GM19240 (cell line): ENCODE results near the gene HEBP2.
"Not testable (repeated sequence)": the region's sequence is repeated elsewhere in the genome, so short reads cannot be mapped to it uniquely, and the experiment has no call there.

Source experiments
- DNase-seq: peaks from one replicate; pipeline ENCODE4 v3.0.0; 2011; ENCODE audit warnings: low spot score; ENCODE audit not compliant: insufficient read length

Gene HEBP2

DNA sequence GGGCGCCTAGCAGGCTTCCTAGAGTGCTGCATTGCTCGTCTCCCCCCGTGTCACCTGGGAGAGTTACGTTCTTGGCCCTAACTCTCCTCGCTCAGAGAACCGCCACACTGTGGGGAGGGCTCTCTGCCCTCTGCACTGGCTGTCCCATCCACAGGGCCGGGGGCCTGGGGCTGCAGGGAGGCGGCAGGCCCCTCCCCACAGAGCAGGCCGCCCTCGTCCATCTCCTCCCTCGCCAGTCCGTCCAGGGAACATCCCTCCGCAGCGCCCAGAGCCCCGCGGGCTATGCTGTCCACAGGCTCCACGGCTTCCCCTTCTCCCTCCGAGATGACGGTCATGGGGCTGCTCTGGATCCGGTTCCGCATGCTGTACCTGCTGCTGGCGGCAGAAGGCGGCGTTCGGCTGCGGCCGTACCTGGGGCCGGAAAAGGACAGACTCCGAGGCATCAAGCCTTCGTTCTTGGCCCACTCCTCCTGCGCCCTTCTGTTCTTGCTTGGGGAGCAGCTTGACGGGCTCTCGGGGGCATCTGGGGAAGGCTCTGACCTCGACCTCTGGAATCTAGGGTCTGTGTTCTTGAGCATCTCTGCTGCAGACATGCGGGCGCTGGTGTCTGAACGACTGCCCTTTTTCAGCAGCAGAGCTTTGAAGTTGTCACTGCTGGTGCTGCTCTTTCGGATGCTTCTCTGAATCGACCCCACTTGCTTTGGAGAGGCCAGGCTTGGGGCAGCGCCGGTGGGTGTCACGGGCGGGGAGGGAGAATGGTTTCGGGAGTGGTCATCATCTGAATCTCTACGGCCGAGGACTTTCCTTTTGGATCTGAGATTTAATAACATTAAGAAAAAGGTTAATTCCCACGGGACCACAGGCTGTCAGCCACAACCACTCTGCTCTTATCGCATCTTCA is 20.2 kb downstream of the HEBP2 start:
- DNase-seq: no peak

DNA sequence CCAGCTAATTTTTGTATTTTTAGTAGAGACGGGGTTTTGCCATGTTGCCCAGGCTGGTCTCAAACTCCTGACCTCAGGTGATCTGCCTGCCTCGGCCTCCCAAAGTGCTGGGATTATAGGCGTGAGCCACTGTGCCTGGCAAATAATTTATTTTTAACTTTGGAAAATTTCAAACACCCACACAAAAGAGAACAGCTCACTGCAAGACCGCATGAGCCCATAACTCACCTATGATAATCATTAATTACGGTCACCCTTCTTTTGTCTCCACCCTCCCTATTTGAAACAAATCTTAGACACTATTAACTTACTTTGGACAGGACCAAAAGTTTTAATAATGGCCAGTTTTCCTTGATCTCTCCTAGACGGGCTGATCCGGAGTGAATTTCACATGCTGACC is 21.2 kb downstream of the HEBP2 start:
- not testable (repeated sequence) for DNase-seq

DNA sequence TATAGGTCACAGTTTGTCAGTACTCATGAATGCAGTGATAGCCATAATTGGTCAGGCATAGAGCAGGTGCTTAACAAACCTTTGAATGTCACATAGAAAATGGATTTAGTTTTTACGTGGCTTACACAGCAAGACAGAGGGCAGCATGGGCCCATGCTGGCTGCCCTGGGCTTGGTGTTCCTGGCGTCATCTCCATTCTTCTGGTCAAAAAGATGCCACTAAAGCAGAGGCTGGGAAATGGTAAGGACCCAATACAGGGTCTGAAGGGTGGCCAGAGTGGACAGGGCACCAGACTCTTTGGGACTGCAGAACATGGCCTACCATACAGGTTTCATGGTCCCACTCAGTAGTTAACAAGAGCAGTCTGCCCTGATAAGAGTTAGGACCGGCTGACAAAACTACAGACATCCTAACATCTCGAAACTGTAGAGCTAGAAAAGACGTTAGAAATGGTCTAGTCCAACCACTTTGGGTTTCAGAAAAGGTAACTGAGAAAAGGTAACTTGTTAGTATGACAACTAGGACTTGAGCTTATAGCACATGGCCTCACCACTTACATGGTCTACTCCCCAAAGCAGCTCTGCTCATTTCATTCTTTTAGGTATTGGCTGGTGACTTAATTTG is 22.6 kb downstream of the HEBP2 start:
- no peak for DNase-seq

DNA sequence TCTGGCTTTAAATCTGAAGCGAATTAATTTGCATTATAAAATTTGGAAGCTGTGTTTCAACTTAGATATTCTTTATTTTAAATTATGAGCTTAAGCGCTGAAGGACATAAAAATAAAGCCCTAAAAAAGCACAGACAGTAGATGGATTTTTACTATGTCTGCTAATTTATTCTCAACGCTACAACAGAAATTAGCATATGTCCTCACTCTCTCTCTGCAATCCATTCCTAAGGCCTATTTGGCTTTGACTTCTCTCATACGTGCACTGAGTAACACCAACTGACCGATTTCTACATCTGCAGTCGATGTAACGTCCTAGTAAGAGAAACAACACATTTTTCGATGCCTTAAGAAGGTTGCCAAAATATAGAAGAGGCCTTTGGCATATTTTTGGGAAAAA is 23.7 kb downstream of the HEBP2 start:
- no peak for DNase-seq

DNA sequence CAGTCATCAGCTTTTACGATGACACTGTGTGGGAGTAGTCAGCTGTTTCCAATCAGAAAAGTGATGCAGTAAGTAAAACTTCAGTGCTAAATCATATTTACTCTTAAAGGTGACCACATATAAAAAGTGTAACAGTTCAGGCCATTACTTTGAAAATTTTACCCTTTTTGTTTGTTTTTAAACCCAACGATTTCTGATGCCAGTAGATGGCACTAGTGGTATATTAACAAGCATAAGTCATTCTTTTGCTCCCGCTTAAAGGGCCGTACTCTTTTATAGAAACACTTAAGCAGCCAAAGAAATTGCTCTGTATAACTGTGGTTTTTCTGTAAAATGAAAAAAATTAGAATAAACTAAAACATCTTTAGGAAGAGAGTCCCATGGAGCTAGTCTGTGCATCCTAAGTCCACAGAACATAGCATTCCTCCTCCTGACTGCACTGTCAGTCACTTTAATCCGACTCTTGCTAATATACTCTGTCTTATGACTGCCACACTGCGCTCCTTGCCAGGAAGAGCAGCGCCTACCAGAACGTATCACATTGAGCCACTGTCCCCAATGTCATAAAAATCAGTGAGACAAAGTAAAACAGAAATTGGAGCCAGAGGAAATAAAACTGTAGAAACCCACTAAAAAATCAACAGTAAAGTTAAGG is 25.0 kb downstream of the HEBP2 start:
- DNase-seq: no peak

DNA sequence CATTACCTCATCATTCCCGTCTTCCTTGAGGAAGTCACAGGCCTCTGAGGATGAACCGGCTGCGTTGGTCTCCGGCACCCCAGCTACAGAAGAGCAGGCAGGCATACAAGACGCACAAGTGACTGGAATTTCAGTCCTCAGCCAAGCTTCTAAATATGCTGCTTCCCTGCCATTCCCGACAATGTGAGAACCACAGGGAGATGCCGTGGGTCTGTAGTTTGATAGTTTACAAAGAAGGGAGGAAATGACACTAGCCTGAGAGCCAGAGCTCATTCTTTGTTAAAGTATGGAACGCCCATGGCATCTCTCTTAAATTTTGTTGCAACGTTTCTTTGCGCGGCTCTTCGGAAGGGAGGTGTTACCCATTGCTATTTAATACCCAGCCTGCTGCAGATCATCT is 25.7 kb downstream of the HEBP2 start:
- no peak for DNase-seq

DNA sequence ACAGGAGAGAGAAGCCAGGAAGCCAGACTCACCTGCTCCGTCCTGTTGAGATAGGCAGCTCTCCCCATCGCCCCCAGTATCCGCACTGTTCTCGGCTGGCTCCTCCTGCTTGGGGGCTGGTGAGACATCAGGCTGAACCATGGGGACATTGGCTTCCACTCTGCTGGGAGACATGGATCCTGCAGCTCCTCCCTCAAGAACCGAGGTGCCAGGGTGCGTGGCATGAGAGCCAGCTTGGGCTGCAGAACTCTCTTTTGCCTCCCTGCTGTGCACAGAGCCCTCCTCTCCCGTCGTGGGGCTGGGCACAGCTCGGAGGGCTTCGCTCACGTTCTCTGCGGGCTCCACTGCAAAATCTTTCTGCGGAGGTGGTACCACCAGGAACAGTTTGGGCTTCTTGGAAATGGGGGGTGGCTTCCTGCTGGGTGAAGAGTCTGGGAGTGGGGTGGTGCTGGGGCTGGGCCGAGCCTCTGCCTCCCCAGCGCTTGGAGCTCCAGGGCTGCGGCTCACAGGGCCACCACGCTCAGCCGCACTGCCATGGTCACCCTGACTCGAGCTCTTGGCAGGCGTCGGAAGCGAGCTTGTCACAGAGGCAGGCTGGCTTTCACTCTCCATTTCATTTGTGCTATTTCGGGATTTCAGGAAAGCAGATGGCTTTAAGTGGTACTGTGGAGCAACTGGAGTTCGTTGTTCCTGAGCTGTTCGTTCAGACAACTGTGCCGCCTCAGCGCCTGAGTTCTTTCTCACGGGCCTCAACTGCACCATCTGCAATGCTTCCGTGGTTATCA is 26.5 kb downstream of the HEBP2 start:
- no peak for DNase-seq

DNA sequence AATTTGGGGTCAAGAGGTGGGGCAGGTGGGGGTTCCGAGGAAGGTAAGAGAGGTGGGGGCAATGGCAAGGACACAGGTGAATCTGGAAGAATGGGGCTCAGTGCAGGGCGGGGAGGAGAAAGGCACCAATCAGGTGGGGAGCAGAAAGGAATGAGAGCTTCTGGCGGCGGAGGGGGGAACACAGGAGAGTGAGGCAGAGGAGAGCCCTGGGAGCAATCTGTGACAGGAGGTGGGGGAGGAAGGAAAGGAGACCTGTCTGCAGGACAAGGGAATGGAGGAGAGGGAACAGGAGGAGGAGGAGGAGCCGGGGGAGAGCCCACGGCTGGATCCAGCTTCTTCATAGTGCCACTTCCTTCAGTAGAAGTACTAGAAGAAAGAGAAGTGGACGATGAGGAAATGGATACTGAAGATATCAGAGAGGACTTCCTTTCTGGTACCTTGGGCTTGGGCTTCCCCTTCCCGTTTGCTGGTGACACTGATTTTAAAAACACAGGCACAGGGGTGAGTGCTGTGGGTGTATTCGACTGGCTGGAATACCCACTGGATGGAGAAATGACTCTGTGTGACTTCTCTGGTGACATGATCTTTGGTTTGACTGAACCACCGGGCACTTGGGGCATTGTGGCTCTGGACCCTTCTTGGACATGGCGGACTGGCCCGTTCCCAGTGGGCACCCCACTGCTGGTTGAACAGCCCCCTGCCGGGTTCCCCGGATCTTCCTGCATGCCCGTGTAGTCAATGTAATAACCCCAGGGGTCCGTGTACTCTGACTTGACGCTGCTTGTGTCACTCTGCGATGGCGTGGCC is 27.4 kb downstream of the HEBP2 start:
- DNase-seq: no peak

DNA sequence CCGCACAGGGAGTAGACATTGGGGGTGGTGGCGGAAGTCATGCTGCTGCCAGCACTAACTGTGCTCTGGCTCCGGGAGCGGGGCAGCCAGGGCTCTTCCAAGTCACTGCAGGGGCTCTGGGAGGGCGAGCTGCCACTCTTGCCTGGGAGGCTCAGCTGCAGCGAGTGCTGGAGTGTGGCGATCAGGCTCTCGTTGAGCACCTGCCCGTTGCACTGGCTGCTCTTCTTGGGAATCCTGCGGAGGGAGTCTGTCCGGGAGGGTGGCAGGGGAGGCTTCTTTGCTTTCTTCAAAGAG is 28.0 kb downstream of the HEBP2 start:
- DNase-seq: no peak

DNA sequence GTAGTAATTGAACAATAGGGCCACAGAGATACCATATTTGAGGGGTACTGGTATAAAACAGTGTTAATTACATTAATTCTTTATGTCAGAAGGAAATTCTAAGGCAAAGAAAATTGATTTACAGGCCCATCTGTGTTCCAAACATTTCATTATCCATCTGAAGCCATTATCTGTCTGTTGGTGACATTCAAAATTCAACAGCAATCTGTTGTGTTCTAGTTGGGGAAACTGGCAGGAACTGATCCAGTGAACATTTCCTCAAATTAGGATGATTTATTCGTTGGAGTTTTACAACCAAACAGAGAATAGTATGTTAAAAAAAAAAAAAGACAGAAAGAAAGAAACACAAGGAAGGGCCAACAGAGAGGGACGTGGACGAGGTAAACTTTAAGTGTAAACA is 30.1 kb downstream of the HEBP2 start:
- DNase-seq: no peak

DNA sequence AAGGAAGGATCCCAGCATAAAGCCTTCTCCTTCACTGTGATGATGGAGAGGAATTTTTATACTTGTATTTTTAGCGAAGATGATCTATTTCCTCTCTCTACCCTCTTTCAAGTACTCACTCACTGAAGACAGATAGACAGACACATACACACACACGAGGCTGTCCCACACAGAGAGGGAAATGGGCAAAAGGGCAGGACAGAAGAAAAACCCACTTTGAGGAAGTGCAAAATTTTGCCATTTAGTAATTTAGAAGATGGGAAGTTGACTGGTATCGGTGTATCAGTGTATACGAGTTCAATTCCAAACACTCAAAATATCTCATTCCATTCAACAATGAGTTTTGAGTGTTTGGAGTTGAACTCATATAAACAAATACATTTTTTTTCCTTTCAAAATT is 30.9 kb downstream of the HEBP2 start:
- no peak for DNase-seq

DNA sequence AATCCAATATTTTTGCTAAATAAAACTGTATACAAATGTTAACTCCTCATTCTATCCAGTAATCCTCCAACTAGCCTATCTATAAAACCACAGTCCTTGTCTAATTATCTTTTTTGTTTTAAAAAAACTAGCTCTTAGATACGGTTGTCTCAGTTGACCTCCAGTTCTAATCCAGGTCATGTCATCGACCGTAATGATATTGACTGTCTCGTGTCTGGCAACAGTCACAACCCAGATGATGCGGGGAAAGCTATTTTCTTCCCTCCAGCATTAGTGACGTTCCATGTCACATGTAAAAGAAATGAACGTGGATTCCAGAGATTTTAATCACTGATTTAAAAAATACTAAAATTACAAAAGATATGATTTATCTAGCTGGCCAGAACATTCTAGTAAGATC is 35.5 kb downstream of the HEBP2 start:
- DNase-seq: no peak

DNA sequence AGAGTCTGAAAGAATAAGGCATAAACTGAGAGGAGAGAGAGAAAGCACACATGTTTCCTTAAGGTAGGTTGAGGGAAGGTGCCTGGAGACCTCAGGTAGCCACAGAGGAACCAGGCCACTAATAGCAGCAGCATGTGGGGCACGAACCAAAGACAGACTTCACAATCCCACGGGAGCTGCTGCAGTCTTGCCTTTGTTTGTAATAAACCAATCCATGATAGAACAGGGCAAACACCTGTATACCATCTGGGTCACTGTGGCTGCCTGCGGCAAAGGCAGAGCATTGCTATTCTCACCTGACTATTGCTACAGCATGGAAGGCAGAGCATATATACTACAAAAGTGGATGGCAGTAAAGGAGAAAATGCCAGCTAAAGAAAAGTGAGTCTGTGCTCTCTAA is 36.3 kb downstream of the HEBP2 start:
- no peak for DNase-seq

DNA sequence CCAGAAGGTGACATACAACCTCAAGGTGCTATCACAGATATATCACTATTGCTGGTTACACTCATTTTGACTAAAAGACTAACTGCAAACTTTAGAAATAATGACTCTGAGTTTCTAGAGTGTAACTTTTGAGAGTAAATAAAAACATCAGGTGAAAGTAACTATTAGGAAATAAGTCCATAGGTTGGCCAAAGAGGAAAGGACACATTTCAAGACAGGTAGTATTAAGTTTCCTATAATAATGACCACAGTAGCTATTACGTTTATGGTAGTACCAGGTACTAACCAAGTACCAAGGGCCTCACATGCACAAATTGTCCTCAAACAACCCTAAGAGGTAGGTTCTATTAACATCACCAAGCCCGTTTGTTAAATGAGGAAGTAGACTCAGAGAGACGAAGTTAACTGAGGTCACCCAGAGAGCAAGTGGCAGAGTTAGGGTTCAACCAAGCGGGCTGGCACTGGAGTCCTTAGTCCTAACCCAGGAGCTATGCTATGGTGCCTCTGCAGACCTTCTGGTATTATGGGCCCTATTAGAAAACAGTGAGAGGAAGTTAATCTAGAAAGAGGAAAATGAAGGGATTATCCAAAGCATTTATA is 36.8 kb downstream of the HEBP2 start:
- DNase-seq: no peak

DNA sequence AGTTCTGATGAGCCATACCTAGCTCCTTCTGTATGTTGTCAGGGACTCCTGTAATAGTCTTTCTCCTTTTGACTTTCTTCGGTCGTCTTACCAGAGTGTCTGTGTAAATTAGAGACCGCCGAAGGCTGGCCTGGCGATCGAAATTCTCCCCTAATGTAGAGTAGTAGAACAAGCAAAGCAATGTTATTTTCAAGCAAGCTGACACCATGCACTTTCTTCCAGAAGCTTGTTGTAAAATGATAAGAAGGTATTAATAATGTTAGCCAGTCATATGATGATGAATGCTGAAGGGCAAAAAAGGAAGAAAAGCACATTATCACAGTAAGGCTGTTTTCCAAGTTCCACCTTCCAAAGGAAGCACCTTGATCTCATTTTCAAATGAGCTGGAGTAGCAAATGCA is 37.9 kb downstream of the HEBP2 start:
- DNase-seq: no peak

DNA sequence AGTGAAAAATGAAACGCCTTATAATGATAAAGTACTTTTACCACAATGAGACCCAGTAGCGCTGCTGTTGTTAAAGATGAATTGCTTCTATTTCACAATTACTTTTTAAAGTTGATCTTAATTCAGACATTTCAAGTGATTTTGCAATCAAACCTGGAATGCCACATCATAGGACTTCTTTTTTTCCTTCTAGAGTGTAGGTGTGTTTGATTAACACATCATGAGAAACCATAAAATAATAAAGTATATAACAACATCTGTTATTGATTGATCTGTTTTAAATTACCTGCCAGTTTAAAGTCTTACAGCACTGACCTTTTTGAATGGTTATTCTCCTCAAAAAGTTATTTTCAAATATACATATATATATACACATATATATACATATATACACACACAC is 38.6 kb downstream of the HEBP2 start:
- no peak for DNase-seq

DNA sequence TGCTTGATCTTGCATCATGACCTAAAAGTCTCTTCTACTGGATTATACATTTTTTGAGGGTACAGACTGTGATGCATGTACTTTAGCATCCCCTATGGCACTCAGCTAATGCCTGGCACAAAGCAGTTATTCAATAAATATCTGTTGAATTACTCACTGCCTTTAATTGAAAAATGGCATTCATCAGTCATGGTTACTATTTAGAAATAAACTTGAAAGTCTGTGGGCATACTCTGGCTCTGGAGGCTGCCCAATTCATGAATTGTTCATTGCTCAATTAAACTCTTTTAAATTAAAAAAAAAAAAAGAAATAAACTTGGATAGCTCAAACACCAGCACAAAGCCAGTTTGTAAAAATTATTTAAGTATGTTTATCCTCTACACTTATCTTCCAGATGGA is 40.0 kb downstream of the HEBP2 start:
- no peak for DNase-seq

DNA sequence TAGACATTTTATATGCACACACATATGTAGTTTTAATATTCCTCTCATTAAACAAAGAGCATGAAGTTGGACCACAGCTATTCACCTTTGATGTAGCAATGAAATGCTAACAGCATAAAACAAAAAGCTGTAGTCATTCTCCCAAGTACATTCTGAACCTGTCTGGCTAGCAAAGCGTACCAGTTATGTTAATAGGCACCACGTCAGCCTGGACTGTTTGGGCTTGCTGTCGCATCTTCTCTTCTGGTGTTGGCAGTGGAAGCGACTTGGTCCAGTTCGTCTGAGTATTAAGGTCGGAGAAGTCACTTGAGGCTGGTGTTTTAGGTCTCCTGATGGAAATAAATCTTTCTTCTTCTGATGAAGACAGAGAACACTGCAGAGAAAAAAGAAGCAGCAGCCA is 42.8 kb downstream of the HEBP2 start:
- no peak for DNase-seq

DNA sequence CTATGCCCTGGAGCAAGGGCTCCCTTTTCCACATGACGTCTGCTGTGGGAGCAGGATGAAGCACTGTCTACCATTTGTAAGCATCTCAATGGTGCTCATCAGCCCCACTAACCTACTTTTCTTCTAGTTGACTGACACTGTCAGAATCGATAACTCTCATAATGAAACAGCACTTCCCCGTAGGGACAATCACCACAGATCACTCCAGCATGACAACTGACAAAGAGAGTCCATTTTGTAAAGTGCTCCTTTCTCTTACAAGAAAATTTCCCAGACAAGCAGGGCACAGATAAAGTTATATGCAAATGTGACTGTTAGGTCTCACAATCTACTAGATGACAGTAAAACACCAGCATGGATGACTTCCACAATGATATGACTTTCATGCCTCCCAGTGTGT is 46.4 kb downstream of the HEBP2 start:
- DNase-seq: no peak

DNA sequence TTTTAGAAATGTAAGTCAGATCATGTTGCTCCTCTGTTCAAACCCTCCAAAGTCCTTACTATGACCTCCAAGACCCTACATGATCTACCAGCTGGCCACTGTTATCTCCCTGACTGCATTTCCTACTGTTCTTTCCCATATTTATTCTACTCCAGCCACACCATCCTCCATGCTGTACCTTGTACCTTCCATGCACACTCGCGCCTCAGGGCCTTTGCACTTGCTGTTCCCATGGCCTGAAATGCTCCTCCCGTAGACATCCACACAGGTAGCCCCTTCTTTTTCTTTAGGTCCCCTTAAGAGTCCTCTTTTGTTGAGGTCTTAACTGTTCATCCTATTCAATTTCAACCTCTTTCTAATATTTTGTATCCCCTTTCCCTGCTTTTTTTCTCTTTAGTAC is 47.0 kb downstream of the HEBP2 start:
- no peak for DNase-seq
